GM21825 (cell line): ENCODE results near the gene ZNF324B.
A peak's percentile ranks its signal among the peaks of the same experiment; 100 is the strongest.
"Not testable (repeated sequence)": the region's sequence is repeated elsewhere in the genome, so short reads cannot be mapped to it uniquely, and the experiment has no call there.

Source experiments
- ATAC-seq: cut with Tn5 transposase; IDR thresholded peaks from one replicate; pipeline ENCODE4 v1.9.1; 2021; ENCODE audit warnings: mild to moderate bottlenecking, moderate library complexity; ENCODE audit not compliant: unreplicated experiment

Gene ZNF324B

GRCh38 chr19:58451358-58452101 is at the start of gene ZNF324B:
TSS of gene ZNF324B (plus strand) at chr19:58451622. CDS start at chr19:58453702, 2,080 bp downstream.
- peak; percentile 92 for ATAC-seq

GRCh38 chr19:58401840-58402421 is 49.5 kb upstream of the ZNF324B start:
- no peak for ATAC-seq

GRCh38 chr19:58403920-58404478 is 47.4 kb upstream of the ZNF324B start:
- not testable (repeated sequence) for ATAC-seq

- ATAC-seq: no peak
Observed at GRCh38 chr19:58406818-58407657, 44.4 kb upstream of the ZNF324B start.

GRCh38 chr19:58407658-58408151 is 43.7 kb upstream of the ZNF324B start:
- peak; percentile 3 for ATAC-seq

GRCh38 chr19:58408152-58409009 is 43.0 kb upstream of the ZNF324B start, which contains the start of gene ZNF584:
TSS of gene ZNF584 (plus strand) at chr19:58408649. CDS start at chr19:58409148, 499 bp downstream.
- ATAC-seq: peak; percentile 81

- ATAC-seq: peak; percentile 18
Observed at GRCh38 chr19:58409010-58409790, 42.2 kb upstream of the ZNF324B start.

- no peak for ATAC-seq
Observed at GRCh38 chr19:58416604-58417003, 34.8 kb upstream of the ZNF324B start.

GRCh38 chr19:58417071-58417470 is 34.4 kb upstream of the ZNF324B start:
- ATAC-seq: no peak

- no peak for ATAC-seq
Observed at GRCh38 chr19:58428617-58429016, 22.8 kb upstream of the ZNF324B start.

- ATAC-seq: no peak
Observed at GRCh38 chr19:58429745-58430144, 21.7 kb upstream of the ZNF324B start.

- ATAC-seq: no peak
Observed at GRCh38 chr19:58434217-58434616, 17.2 kb upstream of the ZNF324B start.

GRCh38 chr19:58439576-58440554 is 11.6 kb upstream of the ZNF324B start, which contains the start of gene ZNF132:
TSS of gene ZNF132 (minus strand) at chr19:58440153. CDS start at chr19:58439821, 332 bp downstream.
- ATAC-seq: peak; percentile 94

- no peak for ATAC-seq
Observed at GRCh38 chr19:58440556-58440955, 10.9 kb upstream of the ZNF324B start.

- ATAC-seq: not testable (repeated sequence)
Observed at GRCh38 chr19:58442986-58443385, 8.4 kb upstream of the ZNF324B start.

- not testable (repeated sequence) for ATAC-seq
Observed at GRCh38 chr19:58448860-58449259, 2.6 kb upstream of the ZNF324B start.

- ATAC-seq: not testable (repeated sequence)
Observed at GRCh38 chr19:58449980-58450379, 1.4 kb upstream of the ZNF324B start.

GRCh38 chr19:58450856-58451357 is 515 bp upstream of the ZNF324B start:
- no peak for ATAC-seq
